A172 (cell line): ENCODE measurements around the gene VTI1A. TPM values are rescaled to one million over a fixed set of nuclear protein-coding genes. Genes with fewer than 3 reads are reported as not detected.
"Not testable (repeated sequence)": the region's sequence is repeated elsewhere in the genome, so short reads cannot be mapped to it uniquely, and the experiment has no call there.

Source experiments
- DNase-seq: peaks from one replicate; pipeline ENCODE4 v3.0.0-alpha.2; 2015; ENCODE audit warnings: low spot score
- total RNA-seq: library from RNA; depleted of rRNA; stranded (reverse); fragments of >200 nt; shearing (Covaris generic); gene quantifications from 2 replicates; pipeline ENCODE4 v1.2.3, GENCODE V29; 2014; rRNA removed

Gene VTI1A
- 38.1 and 41.3 TPM in 2 replicates for total RNA-seq

GRCh38 chr10:112446855-112447619 is at the start of gene VTI1A, which contains the start of gene ZDHHC6:
Gene VTI1A (plus strand): TSS chr10:112447215. CDS start chr10:112447374, 159 bp downstream.
Gene ZDHHC6 (minus strand): TSS chr10:112446914. CDS start chr10:112445436, 1,478 bp downstream.
- DNase-seq: peak; percentile 79

DNA sequence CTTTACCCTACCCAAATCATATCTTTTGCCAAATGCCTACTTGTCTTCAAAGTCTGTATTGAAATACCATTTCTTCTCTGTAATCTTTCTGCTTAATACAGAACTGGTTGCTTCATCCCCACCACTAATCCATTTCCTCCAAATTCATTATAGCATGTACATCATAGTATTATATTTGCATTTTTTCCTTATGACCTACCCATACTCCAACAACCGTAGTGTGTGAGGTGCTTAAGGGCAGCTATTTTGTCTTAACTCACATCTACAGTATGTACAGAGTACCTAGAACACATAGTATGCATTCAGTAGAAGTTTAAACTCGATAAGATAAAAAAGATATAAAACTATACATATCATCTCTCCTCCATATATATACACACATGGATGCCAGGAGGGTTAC is 49.4 kb upstream of the VTI1A start:
- no peak for DNase-seq

GRCh38 chr10:112402917-112403316 is 44.1 kb upstream of the VTI1A start:
- no peak for DNase-seq

DNA sequence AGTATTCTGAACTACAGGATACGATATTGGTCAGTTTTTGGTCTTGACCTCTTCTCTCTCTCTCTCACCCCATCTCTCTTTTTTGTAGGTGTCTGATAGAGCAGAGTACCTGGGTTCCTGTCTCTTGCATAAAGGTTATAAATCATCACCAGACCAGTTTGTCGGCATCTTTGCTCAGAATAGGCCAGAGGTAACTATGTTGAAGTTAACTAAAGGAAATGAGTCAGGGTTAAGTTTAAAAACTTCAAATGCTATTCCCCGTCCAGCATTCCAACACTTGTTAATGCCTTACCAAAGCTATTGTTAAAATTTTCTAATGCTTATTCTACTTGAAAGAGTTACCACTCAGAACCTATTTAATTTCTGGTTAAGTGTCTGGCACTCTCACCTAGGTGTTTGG is 42.4 kb upstream of the VTI1A start:
- peak; percentile 26 for DNase-seq

DNA sequence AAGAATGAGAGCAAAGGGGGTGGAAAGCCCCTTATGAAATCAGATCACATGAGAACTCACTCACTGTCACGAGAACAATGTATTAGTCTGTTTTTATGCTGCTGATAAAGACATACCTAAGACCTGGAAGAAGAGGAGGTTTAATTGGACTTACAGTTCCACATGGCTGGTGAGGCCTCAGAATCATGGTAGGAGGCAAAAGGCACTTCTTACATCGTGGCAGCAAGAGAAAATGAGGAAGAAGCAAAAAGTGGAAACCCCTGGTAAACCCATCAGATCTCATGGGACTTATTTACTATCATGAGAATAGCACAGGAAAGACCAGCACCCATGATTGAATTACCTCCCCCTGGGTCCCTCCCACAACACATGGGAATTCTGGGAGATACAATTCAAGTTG is 40.2 kb upstream of the VTI1A start:
- not testable (repeated sequence) for DNase-seq

DNA sequence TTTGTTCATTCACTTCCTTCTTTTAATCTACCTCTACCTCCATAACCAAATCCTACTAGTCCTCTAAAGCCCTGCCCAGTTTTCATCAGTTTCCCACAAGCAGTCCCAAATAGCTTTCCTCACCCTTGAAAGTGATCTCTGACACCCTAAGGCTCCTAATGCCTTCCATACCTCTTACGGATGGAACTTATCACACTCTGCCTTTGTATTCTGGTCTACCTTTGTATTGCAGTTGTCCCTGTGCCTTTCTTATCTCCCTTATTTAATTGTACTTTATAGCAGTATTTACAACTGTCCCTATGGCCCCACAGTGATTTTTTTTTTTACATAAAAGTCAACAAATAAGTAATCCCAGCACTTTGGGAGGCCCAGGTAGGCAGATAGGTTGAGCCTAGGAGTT is 39.3 kb upstream of the VTI1A start:
- no peak for DNase-seq

- no peak for DNase-seq
Observed at GRCh38 chr10:112409299-112409698, 37.7 kb upstream of the VTI1A start.

GRCh38 chr10:112409755-112410154 is 37.3 kb upstream of the VTI1A start:
- DNase-seq: no peak

GRCh38 chr10:112412696-112413095 is 34.3 kb upstream of the VTI1A start:
- no peak for DNase-seq

- DNase-seq: no peak
Observed at GRCh38 chr10:112421731-112422130, 25.3 kb upstream of the VTI1A start.

DNA sequence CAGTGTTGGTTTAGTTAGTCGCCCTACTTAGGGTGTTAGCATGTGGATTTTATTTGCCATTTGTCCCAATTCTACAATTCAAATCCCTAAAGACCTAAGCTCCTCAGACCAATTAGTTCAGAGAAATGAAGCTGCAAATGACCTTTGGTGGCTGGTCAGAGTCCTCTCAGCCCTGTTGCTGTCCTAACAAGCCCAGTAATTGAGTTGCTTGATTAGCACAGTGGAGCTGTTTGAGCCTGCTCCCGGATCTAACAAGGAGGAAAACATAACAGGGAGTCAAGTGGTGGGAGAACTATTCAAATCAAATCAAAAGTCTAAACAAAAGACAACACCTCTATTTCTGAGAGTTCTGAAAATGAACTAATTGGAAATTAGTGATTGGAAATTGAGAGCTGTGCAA is 22.4 kb upstream of the VTI1A start:
- no peak for DNase-seq

DNA sequence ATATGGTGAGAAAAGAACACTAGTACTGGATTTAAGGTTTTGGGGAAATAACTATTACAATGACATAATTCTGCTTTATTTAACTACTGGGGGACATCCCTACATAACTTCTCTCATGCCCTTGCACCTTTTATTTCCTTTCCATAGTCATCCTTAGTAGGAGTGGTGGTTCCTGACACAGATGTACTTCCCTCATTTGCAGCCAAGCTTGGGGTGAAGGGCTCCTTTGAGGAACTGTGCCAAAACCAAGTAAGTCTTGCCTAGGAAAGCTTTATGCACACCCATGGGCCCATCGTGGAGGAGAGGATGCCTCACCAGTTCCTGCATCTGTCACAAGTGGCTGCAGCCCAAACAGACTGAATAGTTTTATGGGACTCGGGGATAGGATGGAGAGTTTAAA is 20.9 kb upstream of the VTI1A start:
- DNase-seq: no peak

DNA sequence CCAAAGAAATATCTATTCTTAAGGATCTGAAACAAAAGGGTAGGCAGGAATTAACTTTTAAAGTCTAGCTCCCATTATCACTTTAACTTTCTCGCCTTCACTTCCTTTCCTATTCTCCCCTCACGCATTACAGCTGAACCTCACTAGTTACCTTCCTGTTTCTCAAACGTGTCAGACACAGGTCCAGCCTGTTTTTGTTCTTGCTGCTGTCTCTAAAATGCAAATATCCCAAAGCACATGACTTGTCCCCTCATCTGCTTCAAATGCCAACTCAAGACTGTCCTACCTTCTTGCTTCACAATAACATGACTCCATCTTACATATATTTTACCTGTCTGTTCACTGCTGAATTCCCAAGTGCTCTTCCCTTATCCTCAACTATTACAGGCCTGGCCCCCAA is 17.9 kb upstream of the VTI1A start:
- DNase-seq: no peak

- DNase-seq: no peak
Observed at GRCh38 chr10:112429654-112430230, 17.3 kb upstream of the VTI1A start.

DNA sequence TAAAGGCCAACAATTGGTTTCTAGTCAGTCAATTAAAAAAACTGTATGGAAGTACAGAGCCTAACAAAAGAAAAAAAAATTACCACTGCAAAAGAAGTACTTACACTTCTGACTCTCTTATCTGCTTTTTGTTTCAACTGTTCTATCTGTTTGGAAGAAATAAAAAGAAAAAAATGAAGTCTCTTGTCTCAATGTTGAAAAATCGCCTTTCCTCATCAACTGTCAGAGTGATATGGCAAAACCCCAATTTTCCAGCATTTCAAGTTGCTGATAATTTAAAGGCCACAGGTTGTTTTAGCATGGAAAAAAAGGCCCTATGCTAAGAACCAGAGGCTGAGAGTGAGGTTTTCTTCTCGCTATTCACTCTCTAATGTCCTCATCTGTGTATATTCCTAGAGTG is 13.9 kb upstream of the VTI1A start:
- no peak for DNase-seq

DNA sequence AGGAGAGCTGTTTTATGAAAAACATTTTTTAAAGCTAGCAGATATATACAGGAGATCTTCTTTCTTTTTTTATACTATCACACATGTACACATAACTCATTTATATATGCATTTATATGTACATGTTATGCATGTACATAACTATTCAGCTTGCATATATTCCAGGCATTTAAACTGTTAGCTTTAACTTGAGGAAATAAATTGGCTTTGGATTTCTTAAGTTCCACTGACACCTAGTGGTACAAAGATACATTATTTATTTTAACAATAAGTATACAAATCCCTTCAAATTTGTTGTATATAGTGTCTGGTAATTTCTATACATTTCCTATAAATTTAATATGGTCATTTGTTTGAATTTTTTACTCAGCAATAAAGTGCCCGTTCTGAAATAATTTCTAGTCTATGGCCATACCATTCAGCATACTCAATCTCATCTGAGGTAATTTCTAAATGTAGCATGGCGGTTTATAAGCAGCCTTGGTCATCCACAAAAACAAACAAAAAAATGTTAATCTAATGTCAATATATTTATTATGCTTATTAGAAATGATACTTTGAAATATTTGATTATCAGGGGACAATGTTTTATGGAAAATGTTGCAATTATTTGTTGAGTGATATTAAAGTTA is 11.9 kb upstream of the VTI1A start:
- peak; percentile 41 for DNase-seq

- DNase-seq: no peak
Observed at GRCh38 chr10:112438356-112438755, 8.7 kb upstream of the VTI1A start.

DNA sequence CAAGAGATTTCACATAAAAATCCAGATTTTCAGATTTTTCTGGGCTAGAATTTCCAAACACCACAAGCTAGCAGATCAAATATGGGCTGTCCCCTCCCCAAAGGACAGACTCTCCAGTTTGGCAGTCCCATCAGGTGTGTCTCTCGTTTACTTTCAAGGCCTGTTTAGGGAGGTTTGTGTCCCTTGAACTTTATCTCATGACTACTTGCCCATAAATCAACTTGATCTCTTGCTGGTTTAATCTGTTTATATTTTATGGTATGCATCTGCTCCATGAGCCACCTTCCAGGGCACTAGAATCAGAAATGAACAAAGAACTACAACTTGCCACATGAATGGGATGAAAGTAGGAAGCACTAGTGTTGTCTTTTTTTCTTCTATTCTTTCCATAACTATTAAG is 5.5 kb upstream of the VTI1A start:
- DNase-seq: no peak

- DNase-seq: no peak
Observed at GRCh38 chr10:112442063-112442462, 5.0 kb upstream of the VTI1A start.

DNA sequence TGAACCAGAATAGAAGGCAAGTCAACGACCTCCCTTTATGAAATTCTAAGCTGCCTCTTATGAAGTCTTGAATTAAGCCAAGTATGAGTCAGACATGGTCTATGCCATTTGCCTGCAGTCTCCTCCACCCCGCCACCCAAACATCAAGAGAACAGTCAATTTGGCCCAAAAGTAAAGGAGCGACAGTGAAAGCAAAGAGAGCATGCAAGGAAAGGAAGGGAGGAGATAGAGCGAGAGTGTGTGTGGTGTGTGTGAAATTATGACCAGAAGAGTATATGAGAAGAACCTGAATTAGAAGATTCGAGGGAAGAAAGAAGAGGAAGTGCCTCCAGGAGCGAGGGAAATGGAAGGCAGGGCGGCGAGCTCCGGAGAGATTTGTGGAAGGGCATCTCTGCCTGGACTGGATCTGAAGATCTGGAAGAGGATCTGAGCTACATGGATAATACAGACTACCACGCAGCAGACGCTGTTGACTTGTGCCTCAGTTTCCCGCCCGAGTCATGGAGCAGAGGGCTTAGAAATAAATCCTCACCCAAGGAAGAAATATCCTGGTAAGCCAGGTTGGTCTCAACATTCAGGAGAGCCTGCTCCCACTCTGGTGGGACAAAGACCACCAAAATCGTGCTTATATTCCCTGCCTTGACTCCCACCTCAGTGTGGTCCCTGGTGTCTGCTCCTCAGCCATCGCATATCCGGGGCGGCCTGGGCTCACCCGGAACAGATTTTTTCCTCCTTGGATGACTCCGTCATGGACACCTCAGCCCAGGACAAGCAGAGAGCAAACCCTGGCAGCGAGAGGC is 760 bp upstream of the VTI1A start:
- DNase-seq: peak; percentile 7

DNA sequence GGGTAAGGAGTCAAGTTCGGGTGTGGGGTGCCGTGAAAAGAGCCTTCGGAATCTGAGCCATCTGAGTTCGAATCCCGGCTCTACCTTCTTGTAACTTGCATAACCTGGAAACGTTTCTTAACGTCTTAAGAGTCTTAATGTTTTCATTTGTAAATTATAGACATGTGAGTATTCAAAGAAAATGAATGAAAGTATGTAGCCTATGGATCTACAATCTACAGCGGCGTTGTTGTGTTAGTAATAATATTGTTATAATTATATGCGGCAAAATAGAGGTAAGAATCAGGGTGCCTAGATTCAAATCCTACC is 559 bp downstream of the VTI1A start:
- no peak for DNase-seq

DNA sequence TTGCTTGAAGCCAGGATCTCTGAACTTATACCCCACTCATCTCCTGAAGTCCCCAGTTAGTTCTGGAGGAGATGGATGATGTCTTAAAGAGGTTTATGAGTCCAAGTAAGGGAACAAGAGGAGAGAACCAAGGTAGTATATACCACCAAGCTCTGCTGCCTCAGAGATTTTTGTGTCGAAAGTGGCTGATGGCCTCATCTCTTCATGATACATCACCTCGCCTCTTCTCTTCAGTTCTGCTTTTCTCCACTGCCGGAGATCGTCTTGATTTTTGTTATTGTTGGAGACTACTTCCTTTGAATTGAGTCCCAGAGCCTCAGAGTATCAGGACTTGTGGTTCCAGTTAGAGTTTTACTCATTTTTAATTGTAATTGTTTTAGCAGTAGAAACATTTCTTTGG is 1.9 kb downstream of the VTI1A start:
- no peak for DNase-seq
